NB4 (cell line): Measurements from ENCODE around the gene CREBBP.

Source experiments
- DNase-seq: peaks from one replicate; pipeline ENCODE4 v3.0.0; 2010; ENCODE audit warnings: low read depth
- H3K4me3 ChIP-seq: one replicate; pipeline ENCODE4 v1.5.1; 2011; ENCODE audit warnings: mild to moderate bottlenecking, low read depth, low read length, moderate library complexity
- MYC ChIP-seq: IDR thresholded peaks from 2 replicates; pipeline ENCODE4 v1.6.1; 2011; ENCODE audit warnings: low read depth, low read length
- POLR2A ChIP-seq: IDR thresholded peaks from 2 replicates; pipeline ENCODE4 v1.6.1; 2011; ENCODE audit warnings: mild to moderate bottlenecking; ENCODE audit not compliant: insufficient read length; ENCODE audit errors: extremely low read depth
- TF ChIP-seq, protein P1 (sequence below): IDR thresholded peaks from 2 replicates; pipeline ENCODE4 v1.6.1; 2011; ENCODE audit warnings: low read depth, low read length
- TF ChIP-seq, protein P2 (sequence below): IDR thresholded peaks from one replicate; pipeline ENCODE4 v1.5.1; 2012; ENCODE audit warnings: low read depth, low read length

CREBBP gene

DNA sequence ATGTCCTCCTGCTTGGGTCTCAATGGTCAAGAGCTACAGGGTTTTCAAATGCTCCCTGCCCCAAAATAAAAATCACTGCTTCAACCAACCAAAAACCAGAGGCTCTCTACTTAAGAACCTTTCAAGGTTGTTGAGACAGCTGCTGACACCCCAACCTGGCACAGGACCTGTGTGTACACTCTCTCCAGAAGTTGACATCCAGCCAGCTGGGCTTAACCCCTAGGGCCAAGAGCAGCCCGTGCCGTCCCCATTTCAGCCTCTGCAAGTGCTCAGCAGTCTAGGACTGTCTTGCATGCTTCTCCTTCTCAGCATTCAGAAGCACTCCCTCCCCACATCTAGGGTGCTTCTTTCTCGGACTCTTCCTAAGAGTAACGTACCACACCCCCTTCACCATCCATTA is 104.2 kb downstream of the CREBBP start:
- DNase-seq, result no peak
- H3K4me3 ChIP-seq, result no peak overlapping the region
- TF ChIP-seq, protein P1, sequence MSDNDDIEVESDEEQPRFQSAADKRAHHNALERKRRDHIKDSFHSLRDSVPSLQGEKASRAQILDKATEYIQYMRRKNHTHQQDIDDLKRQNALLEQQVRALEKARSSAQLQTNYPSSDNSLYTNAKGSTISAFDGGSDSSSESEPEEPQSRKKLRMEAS, result no peak
- TF ChIP-seq, protein P2, sequence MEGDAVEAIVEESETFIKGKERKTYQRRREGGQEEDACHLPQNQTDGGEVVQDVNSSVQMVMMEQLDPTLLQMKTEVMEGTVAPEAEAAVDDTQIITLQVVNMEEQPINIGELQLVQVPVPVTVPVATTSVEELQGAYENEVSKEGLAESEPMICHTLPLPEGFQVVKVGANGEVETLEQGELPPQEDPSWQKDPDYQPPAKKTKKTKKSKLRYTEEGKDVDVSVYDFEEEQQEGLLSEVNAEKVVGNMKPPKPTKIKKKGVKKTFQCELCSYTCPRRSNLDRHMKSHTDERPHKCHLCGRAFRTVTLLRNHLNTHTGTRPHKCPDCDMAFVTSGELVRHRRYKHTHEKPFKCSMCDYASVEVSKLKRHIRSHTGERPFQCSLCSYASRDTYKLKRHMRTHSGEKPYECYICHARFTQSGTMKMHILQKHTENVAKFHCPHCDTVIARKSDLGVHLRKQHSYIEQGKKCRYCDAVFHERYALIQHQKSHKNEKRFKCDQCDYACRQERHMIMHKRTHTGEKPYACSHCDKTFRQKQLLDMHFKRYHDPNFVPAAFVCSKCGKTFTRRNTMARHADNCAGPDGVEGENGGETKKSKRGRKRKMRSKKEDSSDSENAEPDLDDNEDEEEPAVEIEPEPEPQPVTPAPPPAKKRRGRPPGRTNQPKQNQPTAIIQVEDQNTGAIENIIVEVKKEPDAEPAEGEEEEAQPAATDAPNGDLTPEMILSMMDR, result no peak
- TF ChIP-seq MYC (no peak), POLR2A (no peak)

DNA sequence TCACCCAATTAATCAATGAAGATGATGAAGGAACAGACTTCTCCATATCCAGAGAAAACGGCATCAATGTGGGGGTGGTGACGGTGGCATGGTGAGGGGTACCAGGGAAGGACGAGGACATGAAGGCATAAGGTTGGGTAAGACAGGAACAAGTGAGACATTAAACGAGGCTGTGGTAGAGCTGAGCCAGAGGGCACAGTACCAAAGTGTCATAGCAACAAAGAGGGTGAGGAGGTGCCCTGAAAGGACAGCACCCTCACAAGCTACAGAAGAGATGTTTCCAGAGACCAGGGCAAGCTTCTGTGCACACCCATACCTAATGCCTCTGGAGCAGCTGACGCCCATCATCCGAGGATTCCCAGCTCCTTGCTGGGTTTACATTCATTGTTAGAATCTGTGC is 105.7 kb downstream of the CREBBP start:
- TF ChIP-seq MYC (no peak), POLR2A (no peak)
- TF ChIP-seq, protein P1, result no peak
- TF ChIP-seq, protein P2, result no peak
- H3K4me3 ChIP-seq, result no peak overlapping the region
- no peak for DNase-seq

DNA sequence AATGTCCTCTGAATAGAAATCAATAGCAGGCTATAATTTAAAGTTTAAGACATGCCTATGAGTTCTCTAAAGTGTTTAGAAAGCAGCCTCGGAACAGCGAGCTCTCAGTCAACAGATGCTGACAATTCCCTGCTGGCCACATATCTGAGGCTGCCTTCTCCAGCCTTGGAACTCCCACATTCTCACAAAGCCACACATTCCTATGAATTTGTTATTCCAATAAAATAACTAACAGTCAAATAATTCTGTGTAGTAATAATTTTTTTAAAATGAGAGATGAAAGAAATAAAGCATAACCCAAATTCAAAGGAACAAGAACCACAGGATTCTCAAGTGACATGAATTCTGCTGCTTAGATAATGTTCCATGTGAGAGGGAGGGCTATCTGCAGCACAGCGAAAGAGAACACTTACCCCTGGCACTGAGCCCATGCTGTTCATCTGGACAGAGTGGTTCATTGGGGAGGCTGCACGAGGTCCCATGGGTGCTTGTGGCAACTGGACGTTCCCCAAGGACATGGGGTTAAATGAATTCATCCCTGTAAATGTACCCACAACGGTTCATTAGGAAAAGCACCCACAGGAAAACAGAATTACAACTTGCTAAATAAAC is 106.3 kb downstream of the CREBBP start:
- DNase-seq, result no peak
- TF ChIP-seq, protein P1, result no peak
- TF ChIP-seq, protein P2, result no peak
- TF ChIP-seq MYC, result no peak
- TF ChIP-seq POLR2A, result no peak
- H3K4me3 ChIP-seq, result no peak overlapping the region

DNA sequence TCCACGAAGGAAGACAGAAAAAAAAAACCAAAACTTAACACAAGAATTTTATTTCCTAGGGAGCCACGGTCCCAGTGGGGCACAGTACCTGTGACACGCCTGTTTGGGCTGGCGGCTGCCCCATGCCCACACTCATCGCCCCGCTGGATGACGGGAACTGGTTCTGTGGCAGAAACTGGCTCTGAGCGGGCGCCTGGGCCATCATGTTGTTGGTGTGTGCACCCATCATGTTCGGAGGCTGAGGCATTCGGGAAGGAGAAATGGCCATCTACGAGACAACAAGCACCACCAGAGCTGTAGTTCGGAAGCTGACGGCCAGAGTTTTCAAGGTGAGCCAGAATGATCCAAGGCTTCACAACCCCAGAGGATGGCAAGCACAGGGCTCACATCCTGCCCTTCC is 106.8 kb downstream of the CREBBP start:
- no peak for DNase-seq
- H3K4me3 ChIP-seq, result no peak overlapping the region
- TF ChIP-seq, protein P2, result no peak
- no peak for TF ChIP-seq MYC
- TF ChIP-seq, protein P1, result no peak
- TF ChIP-seq POLR2A, result no peak

DNA sequence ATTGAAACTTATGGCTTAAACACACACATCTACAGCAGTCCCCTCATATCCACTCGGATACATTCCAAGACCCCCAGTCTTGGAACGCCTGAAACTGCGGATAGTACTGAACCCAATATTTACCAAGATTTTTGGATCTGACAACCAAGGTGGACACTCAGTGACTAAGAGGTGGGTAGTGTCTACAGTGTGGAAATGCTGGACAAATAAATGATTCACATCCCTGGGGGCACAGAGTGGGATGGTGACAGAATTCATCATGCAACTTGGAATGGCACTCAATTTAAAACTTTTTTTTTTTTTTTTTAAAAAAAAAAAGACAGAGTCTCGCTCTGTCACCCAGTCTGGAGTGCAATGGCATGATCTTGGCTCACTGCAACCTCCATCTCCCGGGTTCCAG is 109.0 kb downstream of the CREBBP start:
- H3K4me3 ChIP-seq, result no peak overlapping the region
- no peak for DNase-seq
- TF ChIP-seq POLR2A (no peak), MYC (no peak)
- TF ChIP-seq, protein P1, result no peak
- TF ChIP-seq, protein P2, result no peak

DNA sequence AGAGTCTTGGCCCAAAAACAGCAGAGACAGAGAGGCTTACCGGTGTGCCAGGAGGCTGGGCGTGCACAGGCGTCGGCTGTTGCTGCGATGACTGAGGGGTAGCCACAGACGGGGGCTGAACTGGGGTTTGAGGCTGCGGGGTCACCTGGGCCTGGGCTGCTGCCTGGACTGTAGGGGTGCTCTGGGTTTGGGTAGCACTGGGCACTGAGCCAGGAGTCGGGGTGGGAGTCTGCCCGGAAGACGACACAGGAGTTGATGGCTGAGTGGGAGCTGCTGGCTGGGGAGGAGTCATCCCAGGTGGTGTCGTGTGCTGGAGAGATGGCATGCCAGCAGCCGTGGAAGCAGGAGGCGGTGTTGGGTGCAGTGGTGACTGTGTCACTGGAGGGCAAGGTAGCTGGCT is 110.0 kb downstream of the CREBBP start:
- DNase-seq, result no peak

More for the DNA sequence above, 110.0 kb downstream of the CREBBP start:
- no peak overlapping the region for H3K4me3 ChIP-seq
- no peak for TF ChIP-seq MYC
- no peak for TF ChIP-seq POLR2A
- TF ChIP-seq, protein P2, result no peak
- TF ChIP-seq, protein P1, result no peak
